A673 (cell line): Measurements from ENCODE around the gene FLT1.

Experiments
- CTCF ChIP-seq: fragments of 300-800, 200-600 bp; sonication (generic); conservative IDR thresholded peaks from 2 replicates; pipeline ENCODE4 v1.5.1; 2017; ENCODE audit warnings: low read depth, mild to moderate bottlenecking, antibody characterized with exemption, low read length, moderate library complexity, mixed read lengths
- EZH2 ChIP-seq: fragments of 200-600 bp; sonication (generic); IDR thresholded peaks from 2 replicates; pipeline ENCODE4 v1.6.1; 2017; ENCODE audit warnings: borderline replicate concordance, low read depth, mild to moderate bottlenecking, mixed read lengths, antibody characterized with exemption, low read length; ENCODE audit not compliant: poor library complexity, severe bottlenecking

GRCh38 chr13:28528388-28528787, 33.5 kb upstream of the FLT1 start:
- TF ChIP-seq CTCF, result no peak
- no peak for TF ChIP-seq EZH2
